LoVo (cell line): Measurements from ENCODE around the gene SYT8.
A peak's percentile ranks its signal among the peaks of the same experiment; 100 is the strongest.

Experiments
- DNase-seq: peaks from one replicate; pipeline ENCODE4 v3.0.0-alpha.2; 2016; ENCODE audit warnings: low spot score

Gene SYT8

GRCh38 chr11:1819074-1819473, 15.7 kb upstream of the SYT8 start:
- DNase-seq: no peak

DNA sequence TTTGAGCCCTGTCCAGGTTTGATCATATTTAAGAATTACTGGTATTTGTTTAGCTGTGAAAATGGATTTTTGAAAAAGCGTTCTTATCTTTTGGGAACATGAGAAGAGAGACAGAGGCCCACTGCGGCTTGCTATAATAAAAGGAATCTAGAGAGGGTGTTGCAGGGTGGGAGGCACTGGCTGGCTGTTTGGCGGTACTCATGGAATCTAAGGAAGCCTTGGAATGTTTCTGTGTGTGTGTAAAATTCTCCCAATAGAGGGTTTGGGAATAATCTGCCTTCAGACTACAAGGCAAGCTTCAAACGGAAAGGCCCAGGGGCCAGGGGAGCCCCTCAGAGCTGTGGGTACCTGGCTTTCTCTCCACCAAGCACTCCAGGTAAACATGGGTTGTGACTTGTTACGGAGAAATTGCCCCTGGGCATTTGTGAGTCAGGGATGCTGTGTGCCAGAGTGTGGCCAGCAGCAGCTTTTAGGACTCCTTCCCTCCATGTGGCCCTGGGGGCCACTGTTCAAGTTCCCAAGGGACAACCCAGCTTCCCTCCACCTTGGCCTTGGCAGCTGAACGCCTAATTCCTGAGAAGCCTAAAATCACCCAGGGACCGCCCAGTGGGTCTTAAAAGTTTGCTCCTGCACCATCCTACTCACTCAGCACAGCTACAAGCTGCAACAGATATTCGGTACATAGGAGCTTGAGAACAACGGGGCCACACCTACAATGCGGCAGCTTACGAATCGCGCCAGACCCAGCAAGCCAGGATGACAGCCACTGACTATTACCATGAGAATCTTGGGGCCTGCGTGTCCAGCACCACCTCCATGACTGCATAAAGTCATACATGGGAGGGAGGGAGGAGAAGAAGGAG, 14.1 kb upstream of the SYT8 start:
- DNase-seq: no peak

DNA sequence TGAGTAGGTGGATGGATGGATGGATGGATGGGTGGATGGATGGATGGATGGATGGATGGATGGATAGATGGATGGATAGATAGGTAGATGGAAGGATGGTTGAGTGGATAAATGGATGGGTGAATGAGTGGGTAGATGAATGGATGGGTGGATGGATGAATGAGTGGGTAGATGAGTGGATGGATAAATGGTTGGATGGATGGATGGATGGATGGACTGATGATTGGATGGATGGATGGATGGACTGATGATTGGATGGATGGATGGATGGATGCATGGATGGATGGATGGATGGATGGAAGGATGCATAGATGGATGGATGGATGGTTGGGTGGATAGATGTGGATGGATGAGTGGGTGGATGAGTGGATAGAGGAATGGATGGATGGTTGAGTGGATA, 13.2 kb upstream of the SYT8 start:
- no peak for DNase-seq

GRCh38 chr11:1822648-1823375, 12.0 kb upstream of the SYT8 start:
- DNase-seq: no peak

GRCh38 chr11:1823376-1824220, 11.2 kb upstream of the SYT8 start:
- DNase-seq: no peak

DNA sequence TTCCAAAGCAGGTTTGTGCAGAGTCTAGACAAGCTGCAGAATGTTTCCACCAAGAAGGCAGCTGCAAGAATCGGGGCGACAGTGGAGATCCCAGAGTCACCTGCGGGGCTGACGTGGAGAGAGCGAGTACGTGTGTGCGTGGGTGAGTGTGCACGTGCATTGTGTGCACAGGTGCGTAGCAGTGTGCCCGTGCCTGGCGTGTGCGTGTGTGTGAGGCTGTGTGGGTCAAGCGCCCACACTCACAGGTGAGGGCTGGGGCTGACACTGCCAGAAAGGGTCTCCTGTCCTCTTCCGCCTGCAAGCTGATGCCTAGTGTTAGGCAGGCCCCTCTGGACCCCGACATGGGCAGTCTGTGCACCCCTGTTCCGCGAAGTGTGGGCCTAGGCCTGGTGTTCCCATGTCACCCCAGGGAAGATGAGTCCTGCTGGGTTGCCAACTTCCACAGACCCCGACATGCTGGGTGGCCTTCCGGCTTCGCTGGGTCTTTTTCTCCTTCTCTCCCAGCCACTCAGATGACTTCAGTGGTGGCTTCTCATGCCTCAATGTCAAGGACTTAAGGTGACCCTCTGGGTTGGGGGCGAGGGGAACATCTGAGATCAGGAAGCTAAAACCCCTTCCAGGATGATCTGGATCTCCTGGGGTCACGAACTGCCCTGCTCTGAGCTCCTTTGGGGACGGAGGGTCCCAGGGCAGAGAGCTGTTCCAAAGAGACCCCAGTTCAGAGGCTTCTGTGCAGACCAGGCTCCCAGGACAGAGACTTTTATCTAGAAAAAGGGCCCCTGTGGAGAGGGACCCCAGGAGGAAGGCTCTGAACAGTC, 10.4 kb upstream of the SYT8 start:
- DNase-seq: no peak

DNA sequence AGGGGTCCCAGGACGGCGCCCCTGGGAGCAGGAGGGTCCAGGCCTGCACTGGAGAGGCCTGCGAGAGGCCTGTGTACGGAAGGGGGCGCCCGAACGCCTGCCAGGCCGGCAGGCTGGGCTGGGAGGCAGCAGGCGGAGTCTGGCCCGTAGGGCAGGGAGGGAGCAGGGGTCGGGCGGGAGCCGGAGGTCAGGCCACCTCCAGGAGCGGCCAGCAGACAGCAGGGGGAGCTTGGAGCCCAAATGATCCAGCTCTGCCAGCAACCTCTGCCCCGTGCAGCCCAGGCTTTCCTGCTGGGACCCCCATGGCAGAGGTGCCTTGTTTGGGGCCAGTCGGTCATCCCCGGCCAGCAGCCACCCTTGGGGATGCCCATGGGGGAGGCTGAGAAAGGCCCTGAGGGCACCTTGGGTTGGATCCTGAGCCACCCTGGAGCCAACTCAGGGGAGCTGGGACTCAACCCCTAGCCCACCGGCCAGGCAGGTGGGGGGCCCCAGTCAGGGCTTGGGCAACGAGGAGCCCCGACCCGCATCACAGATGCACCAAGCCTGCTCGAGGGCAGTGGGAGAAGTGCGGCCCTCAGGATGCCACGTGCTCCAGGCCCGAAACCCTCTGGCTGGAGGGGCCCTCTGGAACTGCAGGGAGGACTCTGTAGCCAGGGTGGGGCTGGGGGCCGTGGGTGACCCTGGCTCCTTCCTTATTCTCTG, 9.6 kb upstream of the SYT8 start:
- DNase-seq: no peak

- no peak for DNase-seq
Observed at GRCh38 chr11:1825785-1826451, 8.9 kb upstream of the SYT8 start.

- no peak for DNase-seq
Observed at GRCh38 chr11:1826552-1827094, 8.2 kb upstream of the SYT8 start.

DNA sequence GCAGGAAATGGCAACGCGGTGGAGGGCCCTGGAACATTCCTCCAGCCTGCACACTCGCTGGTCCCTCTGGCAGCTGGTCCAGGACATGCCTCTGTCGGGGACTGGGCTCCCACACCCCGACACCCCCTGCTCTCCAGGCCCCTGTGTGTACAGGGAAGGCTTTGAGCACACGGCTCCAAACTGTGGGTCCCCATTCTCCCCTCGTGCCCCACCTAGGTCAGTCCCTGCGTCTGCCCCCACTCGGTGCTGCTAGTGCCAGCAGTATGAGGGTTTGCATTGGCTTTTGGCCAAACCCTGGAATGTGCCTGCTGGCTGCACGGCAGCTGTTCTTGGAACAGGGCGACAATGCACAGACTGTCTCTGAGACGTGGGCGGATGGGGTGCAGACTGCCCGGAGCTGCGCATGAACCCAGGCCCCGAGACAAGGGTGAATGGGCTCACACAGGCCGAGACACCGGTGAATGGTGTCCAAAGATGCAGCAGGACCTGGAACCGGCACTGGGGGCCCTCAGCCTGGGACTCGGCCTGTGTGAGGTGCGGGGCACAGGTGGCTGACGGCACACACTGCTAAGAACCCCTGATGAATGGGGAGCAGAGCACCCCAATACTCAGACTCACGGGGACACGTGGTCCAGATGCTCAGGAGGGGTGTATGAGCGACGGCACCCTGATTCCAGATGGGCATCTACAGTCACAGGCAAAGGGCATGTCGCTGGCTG, 7.5 kb upstream of the SYT8 start:
- DNase-seq: peak; percentile 53

- no peak for DNase-seq
Observed at GRCh38 chr11:1827931-1828330, 6.9 kb upstream of the SYT8 start.

GRCh38 chr11:1828542-1828941, 6.2 kb upstream of the SYT8 start:
- no peak for DNase-seq

GRCh38 chr11:1829039-1829820, 5.6 kb upstream of the SYT8 start:
- DNase-seq: peak; percentile 39

DNA sequence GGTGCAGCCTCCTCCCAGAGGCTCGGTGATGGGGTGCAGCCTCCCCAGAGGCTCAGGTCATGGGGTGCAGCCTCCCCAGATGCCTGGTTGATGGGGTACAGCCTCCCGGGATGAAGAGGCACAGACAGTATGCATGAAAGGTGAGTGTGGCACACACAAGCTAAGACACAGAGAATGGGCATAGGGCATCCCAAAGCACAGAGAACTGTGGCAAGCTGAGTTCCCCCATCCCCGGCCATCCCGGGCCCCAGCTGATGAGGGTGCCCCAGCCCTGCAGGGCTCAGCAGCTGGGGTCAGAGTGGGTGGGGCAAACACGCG, 4.8 kb upstream of the SYT8 start:
- no peak for DNase-seq

DNA sequence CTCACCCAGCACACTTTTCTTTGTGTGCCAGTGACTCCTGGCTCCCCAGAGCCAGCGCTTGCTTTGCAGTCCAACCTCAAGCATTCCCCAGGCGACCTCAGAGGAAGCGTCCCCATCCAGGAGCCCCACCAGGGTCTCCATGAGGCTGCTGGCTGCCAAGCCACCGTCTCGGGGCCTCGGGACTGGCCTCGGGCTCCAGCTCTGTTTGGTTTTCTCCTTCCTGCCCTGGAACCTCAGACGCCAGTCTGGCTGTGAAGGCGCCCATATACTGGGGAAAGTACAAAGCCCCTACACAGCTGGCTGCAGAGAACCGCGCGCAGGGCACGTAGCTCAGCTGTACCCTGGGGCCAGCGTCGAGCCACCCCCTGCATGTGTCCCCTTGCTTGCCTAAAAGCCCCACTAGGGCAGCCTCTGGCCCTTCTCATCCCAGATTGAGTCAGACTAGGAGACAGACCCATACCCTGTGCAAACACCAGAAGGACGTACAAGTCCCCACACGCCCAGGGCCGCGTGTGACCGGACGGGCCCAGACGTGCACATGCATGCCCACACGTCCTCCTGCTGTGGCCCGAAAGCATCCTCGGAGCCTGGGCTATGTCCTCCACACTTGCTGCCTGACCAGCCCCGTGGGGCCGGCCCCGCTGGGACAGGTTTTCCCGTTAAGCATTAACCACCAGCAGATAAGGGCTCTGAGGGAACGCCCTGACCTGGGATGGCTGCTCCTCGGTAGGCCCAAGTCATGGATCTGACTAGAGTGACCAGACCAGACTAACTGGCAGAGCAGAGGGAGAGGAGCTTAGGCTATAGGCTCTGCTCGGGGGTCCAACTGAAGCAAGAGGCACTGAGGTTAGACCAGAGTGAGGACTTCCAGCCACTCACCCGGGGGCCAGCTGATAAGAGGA, 4.2 kb upstream of the SYT8 start:
- peak; percentile 74 for DNase-seq

DNA sequence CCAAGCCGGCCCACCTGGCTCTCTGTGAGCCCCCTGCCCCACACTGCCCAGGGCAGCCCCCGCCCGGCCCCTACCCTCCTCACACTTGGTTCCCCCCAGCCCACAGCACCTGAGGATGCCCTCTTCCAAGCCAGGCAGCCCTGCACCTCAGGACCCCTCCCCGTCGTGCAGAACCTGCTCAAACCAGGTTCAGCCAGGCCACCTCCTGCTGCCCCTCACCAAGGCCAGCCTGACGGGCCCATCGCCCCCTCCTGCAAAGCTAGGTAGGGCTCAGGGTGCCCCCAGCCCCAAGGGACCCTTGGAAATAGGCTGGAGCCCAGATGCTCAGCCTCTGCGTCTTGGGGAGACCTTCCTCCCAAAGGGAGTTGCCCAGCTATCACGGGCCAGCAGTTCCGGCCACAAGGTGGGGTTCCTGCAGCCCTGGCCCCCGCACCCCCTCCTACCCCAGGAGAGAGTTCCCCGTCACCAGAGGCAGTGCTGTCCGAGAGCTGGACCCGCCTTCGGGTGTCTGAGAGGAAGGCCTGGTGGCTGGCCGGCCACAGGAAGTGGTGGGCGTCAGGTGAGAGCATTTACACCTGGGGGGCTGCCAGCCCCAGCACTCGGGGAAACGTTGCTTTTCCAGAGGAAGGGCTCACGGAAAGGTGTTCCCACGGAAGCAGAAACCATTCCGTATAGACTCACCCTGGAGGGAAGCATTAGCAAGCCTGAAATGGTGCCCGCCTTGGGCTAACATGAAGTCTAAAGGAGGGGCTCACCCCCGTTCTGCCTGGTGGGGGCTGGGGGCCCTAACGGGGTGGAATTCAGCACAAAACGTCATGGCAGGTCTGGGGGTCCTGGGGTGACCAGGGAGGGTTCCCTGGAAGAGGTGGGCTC, 3.2 kb upstream of the SYT8 start:
- DNase-seq: no peak
